Measurements from ENCODE around the gene TBC1D4. TPM values are rescaled to one million over a fixed set of nuclear protein-coding genes. Genes with fewer than 3 reads are reported as not detected.

The TBC1D4 gene
- total and polyA plus RNA-seq, 8 donors: 16.6 to 31.7 (median 26.8) TPM

DNA sequence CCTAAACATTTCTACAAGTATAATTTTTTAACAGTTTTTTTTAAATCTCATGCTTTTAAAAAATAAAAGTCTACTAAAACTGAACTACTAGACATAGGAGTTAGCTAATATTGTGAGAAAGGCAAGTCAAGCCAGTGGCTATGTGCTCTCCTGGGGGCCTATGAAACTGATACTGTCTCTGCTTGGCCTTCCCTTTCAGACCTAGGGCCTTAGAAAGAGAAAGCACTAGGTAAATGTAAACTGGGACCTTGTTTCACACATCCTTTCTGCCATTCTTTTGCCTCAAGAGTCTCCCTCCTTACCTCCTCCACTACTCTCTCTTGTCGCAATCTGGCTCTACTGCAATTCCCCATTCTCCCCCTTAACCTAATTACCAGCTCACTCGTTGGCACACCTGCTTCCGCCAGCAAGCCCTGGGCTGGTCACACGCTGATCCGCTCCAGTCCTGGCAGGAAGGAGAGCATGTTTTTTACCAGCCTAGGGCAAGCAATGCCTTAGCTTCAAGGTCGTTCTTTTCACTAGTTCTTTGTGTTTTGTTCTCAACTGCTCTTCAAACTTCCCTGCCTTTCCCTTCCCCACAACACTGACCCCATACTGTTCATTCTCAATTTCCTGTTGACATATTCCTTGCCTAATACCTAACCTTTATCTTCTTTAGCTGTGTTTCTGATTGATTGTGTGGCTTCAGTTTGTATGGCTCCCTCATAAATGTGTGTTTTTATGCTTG lies 23.1 kb downstream of the TBC1D4 start:
- Histone ChIP-seq H3K27me3 (no peaks in the 10 kb centered on the region), H3K27ac (no peak overlapping the region), H3K4me3 (no peak overlapping the region), H3K9me3 (no peaks in the 10 kb centered on the region), H3K4me1 (no peaks in the 10 kb centered on the region), H3K36me3 (no peaks in the 10 kb centered on the region)
- DNase-seq (no peak), ATAC-seq (peak; percentile 85)
- TF ChIP-seq, protein P1, sequence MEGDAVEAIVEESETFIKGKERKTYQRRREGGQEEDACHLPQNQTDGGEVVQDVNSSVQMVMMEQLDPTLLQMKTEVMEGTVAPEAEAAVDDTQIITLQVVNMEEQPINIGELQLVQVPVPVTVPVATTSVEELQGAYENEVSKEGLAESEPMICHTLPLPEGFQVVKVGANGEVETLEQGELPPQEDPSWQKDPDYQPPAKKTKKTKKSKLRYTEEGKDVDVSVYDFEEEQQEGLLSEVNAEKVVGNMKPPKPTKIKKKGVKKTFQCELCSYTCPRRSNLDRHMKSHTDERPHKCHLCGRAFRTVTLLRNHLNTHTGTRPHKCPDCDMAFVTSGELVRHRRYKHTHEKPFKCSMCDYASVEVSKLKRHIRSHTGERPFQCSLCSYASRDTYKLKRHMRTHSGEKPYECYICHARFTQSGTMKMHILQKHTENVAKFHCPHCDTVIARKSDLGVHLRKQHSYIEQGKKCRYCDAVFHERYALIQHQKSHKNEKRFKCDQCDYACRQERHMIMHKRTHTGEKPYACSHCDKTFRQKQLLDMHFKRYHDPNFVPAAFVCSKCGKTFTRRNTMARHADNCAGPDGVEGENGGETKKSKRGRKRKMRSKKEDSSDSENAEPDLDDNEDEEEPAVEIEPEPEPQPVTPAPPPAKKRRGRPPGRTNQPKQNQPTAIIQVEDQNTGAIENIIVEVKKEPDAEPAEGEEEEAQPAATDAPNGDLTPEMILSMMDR (IDR thresholded peaks at IDR 0.05): no peak
- intact Hi-C loops (cut with DNase I): no loop called here

- Histone ChIP-seq H3K27ac (no peak overlapping the region), H3K4me1 (no peaks in the 10 kb centered on the region), H3K4me3 (no peak overlapping the region), H3K9me3 (no peaks in the 10 kb centered on the region), H3K27me3 (no peaks in the 10 kb centered on the region), H3K36me3 (no peaks in the 10 kb centered on the region)
- intact Hi-C loops (cut with DNase I): no loop called here
- no peak for DNase-seq
- TF ChIP-seq, protein P1 (IDR thresholded peaks at IDR 0.05): no peak
- no peak for ATAC-seq
These were observed 26.0 kb downstream of the TBC1D4 start for GRCh38 chr13:75455962-75456361.

DNA sequence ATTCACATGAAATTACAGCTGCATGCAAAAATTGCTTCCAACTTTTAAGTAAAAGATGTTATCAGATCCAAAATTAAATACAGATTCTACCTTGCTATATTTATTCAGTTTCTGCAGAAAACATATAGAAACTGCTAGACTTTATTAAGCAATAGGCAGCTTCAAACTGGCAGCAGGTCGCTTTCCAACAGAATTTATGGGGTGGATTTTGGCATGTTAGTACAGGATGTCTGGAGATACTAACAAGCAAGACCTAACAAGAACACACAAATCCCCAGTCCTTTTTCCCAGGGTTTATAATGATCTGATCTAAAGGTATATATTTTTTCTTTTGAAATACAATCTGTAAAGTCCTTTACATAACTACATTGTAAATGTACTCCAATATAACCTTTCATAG lies 27.5 kb downstream of the TBC1D4 start:
- no peaks in the 10 kb centered on the region for H3K4me1 ChIP-seq
- intact Hi-C loops (cut with DNase I): no loop called here
- no peak overlapping the region for H3K4me3 ChIP-seq
- TF ChIP-seq, protein P1 (IDR thresholded peaks at IDR 0.05): no peak
- ATAC-seq (no peak), DNase-seq (no peak)
- H3K27ac ChIP-seq: no peak overlapping the region
- H3K27me3 ChIP-seq: no peaks in the 10 kb centered on the region
- H3K36me3 ChIP-seq: no peaks in the 10 kb centered on the region
- no peaks in the 10 kb centered on the region for H3K9me3 ChIP-seq

- Histone ChIP-seq H3K4me3 (no peak overlapping the region), H3K36me3 (no peaks in the 10 kb centered on the region), H3K9me3 (no peaks in the 10 kb centered on the region), H3K27ac (no peak overlapping the region), H3K4me1 (no peaks in the 10 kb centered on the region), H3K27me3 (no peaks in the 10 kb centered on the region)
- DNase-seq (no peak), ATAC-seq (peak; percentile 60)
- intact Hi-C loops (cut with DNase I): no loop called here
- TF ChIP-seq, protein P1 (IDR thresholded peaks at IDR 0.05): no peak
These were observed 29.4 kb downstream of the TBC1D4 start for GRCh38 chr13:75452564-75452963.

DNA sequence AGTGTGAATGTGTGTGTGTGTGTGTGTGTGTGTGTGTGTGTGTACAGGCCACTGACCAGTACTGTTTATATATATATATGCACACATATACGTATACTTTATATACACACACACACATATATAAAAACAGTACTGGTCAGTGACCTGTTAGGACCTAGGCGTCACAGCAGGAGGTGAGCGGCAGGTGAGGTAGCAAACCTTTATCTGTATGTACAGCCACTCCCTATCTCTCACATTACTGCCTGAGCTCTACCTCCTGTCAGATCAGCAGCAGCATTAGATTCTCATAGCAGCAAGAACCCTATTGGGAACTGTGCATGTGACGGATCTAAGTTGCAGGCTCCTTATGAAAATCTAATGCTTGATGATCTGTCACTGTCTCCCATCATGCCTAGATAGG lies 34.5 kb downstream of the TBC1D4 start:
- TF ChIP-seq, protein P1 (IDR thresholded peaks at IDR 0.05): no peak
- intact Hi-C loops (cut with DNase I): no loop called here
- no peak for DNase-seq
- no peak for ATAC-seq
- no peaks in the 10 kb centered on the region for H3K9me3 ChIP-seq
- no peaks in the 10 kb centered on the region for H3K27me3 ChIP-seq
- no peak overlapping the region for H3K4me3 ChIP-seq
- H3K36me3 ChIP-seq: no peaks in the 10 kb centered on the region
- H3K27ac ChIP-seq: no peak overlapping the region
- H3K4me1 ChIP-seq: no peaks in the 10 kb centered on the region

Data from left lung (tissue), 10 donors.